ENCODE results near the gene YWHAG. TPM values are rescaled to one million over a fixed set of nuclear protein-coding genes. Genes with fewer than 3 reads are reported as not detected.

YWHAG gene
- total and polyA plus RNA-seq, 4 donors, result 11.6 to 46.7 (median 43.5) TPM

DNA sequence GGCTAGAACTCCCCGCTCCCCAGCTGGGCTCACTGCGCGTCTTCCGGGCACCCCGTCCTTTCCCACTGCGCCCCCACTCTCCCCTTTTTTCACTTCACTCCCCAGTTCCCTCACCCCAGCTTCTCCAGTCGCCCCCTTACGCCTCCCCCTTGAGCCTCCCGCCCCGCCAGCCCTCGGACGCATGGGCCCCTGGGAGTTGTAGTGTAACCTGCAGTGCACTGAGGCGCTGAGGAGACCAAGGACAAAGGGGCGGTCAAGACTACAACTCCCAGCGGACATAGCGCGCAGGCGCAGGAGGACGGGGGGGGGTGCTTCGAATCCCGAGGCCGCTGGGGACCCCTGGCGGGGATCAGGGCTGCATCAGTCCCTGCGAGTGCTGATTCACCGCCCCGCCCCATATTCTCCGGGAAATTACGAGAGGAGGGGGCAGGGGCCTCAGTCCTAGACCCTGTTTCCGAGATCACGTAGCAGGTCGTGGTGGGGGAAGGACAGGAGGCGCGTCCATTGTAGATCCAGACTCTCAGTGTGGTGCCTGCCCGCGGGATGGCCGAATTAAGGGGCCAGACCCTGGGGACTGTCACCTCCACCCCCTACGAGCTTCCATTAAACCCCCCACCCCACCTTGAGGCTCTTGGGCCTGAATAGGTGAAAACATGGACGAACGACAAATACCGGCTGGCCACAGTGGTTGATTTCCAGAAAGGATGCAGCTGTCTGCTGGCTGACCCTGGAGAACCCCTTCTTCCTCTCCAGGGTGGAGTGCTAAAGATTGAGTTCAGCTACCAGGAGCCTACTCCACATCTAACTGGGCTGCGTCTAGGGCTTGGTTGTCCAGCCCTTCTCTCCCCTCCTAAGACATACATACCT is 553 bp upstream of the YWHAG start:
- DNase-seq (ENCODE audit: low spot score), result peak; percentile 96
- Histone ChIP-seq H3K27ac (ENCODE audit: low read depth in 1 of 2, low read length in 2 of 2) (peak overlapping the region; percentile 97 to 99), H3K9ac (ENCODE audit: low read depth in 1 of 2, low read length in 2 of 2) (peak overlapping the region; percentile 66 to 89), H3K27me3 (ENCODE audit: control insufficient read depth in 4 of 4, insufficient read depth in 4 of 4, low read length in 3 of 4) (no peaks in the 10 kb centered on the region), H3K4me1 (ENCODE audit: control insufficient read depth in 4 of 4, insufficient read depth in 4 of 4, low read length in 3 of 4) (peaks cover 0 to 17% (median 14%) of the 10 kb centered on the region in 4 donors), H3K9me3 (ENCODE audit: control insufficient read depth in 4 of 4, low read length in 3 of 4) (no peaks in the 10 kb centered on the region), H3K4me3 (ENCODE audit: low read depth in 1 of 3, low read length in 3 of 3) (peak overlapping the region; percentile 51 to 86 (median 51)), H3K36me3 (ENCODE audit: control insufficient read depth in 4 of 4, insufficient read depth in 3 of 4, low read depth in 1 of 4, low read length in 3 of 4) (peaks cover 0 to 3% (median 1%) of the 10 kb centered on the region in 4 donors)
- TF ChIP-seq RAD21 (IDR thresholded peaks at IDR 0.05) (peak; percentile 76 to 83), HNF4G (IDR thresholded peaks at IDR 0.05) (no peak), ZBTB33 (IDR thresholded peaks at IDR 0.05) (no peak), TAF1 (conservative IDR thresholded peaks at IDR 0.05) (peak; percentile 9), FOXA1 (IDR thresholded peaks at IDR 0.05) (peak; percentile 19), YY1 (IDR thresholded peaks at IDR 0.05) (peak; percentile 50), HNF4A (conservative IDR thresholded peaks at IDR 0.05) (peak; percentile 29 to 33), RXRA (IDR thresholded peaks at IDR 0.05) (peak; percentile 52 to 58), SP1 (IDR thresholded peaks at IDR 0.05) (peak; percentile 60), EGR1 (IDR thresholded peaks at IDR 0.05; ENCODE audit: low read depth in 2 of 2) (peak in 1 of 2 donors; percentile 4), NR2F2 (IDR thresholded peaks at IDR 0.05) (peak; percentile 98), GABPA (IDR thresholded peaks at IDR 0.05 in 1 of 2, conservative IDR thresholded peaks at IDR 0.05 in 1 of 2) (peak in 1 of 2 donors; percentile 15), JUND (IDR thresholded peaks at IDR 0.05) (peak in 1 of 2 donors; percentile 53), FOXA2 (IDR thresholded peaks at IDR 0.05) (no peak)
- TF ChIP-seq, protein P1, sequence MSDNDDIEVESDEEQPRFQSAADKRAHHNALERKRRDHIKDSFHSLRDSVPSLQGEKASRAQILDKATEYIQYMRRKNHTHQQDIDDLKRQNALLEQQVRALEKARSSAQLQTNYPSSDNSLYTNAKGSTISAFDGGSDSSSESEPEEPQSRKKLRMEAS (IDR thresholded peaks at IDR 0.05), result peak; percentile 64
- TF ChIP-seq, protein P2, sequence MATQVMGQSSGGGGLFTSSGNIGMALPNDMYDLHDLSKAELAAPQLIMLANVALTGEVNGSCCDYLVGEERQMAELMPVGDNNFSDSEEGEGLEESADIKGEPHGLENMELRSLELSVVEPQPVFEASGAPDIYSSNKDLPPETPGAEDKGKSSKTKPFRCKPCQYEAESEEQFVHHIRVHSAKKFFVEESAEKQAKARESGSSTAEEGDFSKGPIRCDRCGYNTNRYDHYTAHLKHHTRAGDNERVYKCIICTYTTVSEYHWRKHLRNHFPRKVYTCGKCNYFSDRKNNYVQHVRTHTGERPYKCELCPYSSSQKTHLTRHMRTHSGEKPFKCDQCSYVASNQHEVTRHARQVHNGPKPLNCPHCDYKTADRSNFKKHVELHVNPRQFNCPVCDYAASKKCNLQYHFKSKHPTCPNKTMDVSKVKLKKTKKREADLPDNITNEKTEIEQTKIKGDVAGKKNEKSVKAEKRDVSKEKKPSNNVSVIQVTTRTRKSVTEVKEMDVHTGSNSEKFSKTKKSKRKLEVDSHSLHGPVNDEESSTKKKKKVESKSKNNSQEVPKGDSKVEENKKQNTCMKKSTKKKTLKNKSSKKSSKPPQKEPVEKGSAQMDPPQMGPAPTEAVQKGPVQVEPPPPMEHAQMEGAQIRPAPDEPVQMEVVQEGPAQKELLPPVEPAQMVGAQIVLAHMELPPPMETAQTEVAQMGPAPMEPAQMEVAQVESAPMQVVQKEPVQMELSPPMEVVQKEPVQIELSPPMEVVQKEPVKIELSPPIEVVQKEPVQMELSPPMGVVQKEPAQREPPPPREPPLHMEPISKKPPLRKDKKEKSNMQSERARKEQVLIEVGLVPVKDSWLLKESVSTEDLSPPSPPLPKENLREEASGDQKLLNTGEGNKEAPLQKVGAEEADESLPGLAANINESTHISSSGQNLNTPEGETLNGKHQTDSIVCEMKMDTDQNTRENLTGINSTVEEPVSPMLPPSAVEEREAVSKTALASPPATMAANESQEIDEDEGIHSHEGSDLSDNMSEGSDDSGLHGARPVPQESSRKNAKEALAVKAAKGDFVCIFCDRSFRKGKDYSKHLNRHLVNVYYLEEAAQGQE (IDR thresholded peaks at IDR 0.05), result peak; percentile 19
- TF ChIP-seq, protein P3, sequence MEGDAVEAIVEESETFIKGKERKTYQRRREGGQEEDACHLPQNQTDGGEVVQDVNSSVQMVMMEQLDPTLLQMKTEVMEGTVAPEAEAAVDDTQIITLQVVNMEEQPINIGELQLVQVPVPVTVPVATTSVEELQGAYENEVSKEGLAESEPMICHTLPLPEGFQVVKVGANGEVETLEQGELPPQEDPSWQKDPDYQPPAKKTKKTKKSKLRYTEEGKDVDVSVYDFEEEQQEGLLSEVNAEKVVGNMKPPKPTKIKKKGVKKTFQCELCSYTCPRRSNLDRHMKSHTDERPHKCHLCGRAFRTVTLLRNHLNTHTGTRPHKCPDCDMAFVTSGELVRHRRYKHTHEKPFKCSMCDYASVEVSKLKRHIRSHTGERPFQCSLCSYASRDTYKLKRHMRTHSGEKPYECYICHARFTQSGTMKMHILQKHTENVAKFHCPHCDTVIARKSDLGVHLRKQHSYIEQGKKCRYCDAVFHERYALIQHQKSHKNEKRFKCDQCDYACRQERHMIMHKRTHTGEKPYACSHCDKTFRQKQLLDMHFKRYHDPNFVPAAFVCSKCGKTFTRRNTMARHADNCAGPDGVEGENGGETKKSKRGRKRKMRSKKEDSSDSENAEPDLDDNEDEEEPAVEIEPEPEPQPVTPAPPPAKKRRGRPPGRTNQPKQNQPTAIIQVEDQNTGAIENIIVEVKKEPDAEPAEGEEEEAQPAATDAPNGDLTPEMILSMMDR (IDR thresholded peaks at IDR 0.05; ENCODE audit: low read depth, low read length, missing input control), result peak; percentile 85
- TF ChIP-seq, protein P4, sequence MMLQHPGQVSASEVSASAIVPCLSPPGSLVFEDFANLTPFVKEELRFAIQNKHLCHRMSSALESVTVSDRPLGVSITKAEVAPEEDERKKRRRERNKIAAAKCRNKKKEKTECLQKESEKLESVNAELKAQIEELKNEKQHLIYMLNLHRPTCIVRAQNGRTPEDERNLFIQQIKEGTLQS (IDR thresholded peaks at IDR 0.05), result no peak
- 2% methylated on average over 41 of the region's 41 CpGs for WGBS
